ENCODE results near the gene RBM47. TPM values are rescaled to one million over a fixed set of nuclear protein-coding genes. Genes with fewer than 3 reads are reported as not detected.

RBM47 gene
- total RNA-seq, 1 donor from 2014 or later: 0.98 TPM

GRCh38 chr4:40389986-40390385 lies 239.7 kb downstream of the RBM47 start:
- no peaks in the 10 kb centered on the region for H3K4me1 Mint-ChIP-seq (ENCODE audit: low read depth, unreplicated experiment)
- no peak overlapping the region for H3K27ac Mint-ChIP-seq (ENCODE audit: unreplicated experiment)

GRCh38 chr4:40388239-40388638 lies 241.4 kb downstream of the RBM47 start:
- H3K27ac Mint-ChIP-seq (ENCODE audit: unreplicated experiment): no peak overlapping the region

More at GRCh38 chr4:40389986-40390385, 239.7 kb downstream of the RBM47 start:
- H3K27me3 Mint-ChIP-seq (ENCODE audit: unreplicated experiment): peaks cover 2% of the 10 kb centered on the region
- H3K36me3 Mint-ChIP-seq (ENCODE audit: unreplicated experiment): no peaks in the 10 kb centered on the region
- H3K9me3 Mint-ChIP-seq (ENCODE audit: unreplicated experiment): no peaks in the 10 kb centered on the region
- no peak for TF ChIP-seq CTCF (IDR thresholded peaks at IDR 0.05; ENCODE audit: partially characterized antibody, unreplicated experiment)
- DNase-seq: no peak
- H3K4me3 Mint-ChIP-seq (ENCODE audit: unreplicated experiment): no peak overlapping the region

GRCh38 chr4:40380647-40381046 lies 249.0 kb downstream of the RBM47 start:
- Mint-ChIP-seq H3K4me1 (ENCODE audit: low read depth, unreplicated experiment) (no peaks in the 10 kb centered on the region), H3K36me3 (ENCODE audit: unreplicated experiment) (no peaks in the 10 kb centered on the region), H3K27me3 (ENCODE audit: unreplicated experiment) (no peaks in the 10 kb centered on the region), H3K27ac (ENCODE audit: unreplicated experiment) (no peak overlapping the region), H3K4me3 (ENCODE audit: unreplicated experiment) (no peak overlapping the region), H3K9me3 (ENCODE audit: unreplicated experiment) (no peaks in the 10 kb centered on the region)
- no peak for DNase-seq
- no peak for TF ChIP-seq CTCF (IDR thresholded peaks at IDR 0.05; ENCODE audit: partially characterized antibody, unreplicated experiment)

More at GRCh38 chr4:40388239-40388638, 241.4 kb downstream of the RBM47 start:
- Mint-ChIP-seq H3K27me3 (ENCODE audit: unreplicated experiment) (no peaks in the 10 kb centered on the region), H3K9me3 (ENCODE audit: unreplicated experiment) (no peaks in the 10 kb centered on the region), H3K4me1 (ENCODE audit: low read depth, unreplicated experiment) (no peaks in the 10 kb centered on the region), H3K4me3 (ENCODE audit: unreplicated experiment) (no peak overlapping the region), H3K36me3 (ENCODE audit: unreplicated experiment) (no peaks in the 10 kb centered on the region)
- TF ChIP-seq CTCF (IDR thresholded peaks at IDR 0.05; ENCODE audit: partially characterized antibody, unreplicated experiment): no peak
- DNase-seq: no peak

GRCh38 chr4:40379248-40379647 lies 250.4 kb downstream of the RBM47 start:
- Mint-ChIP-seq H3K27ac (ENCODE audit: unreplicated experiment) (no peak overlapping the region), H3K4me1 (ENCODE audit: low read depth, unreplicated experiment) (no peaks in the 10 kb centered on the region), H3K4me3 (ENCODE audit: unreplicated experiment) (no peak overlapping the region), H3K9me3 (ENCODE audit: unreplicated experiment) (no peaks in the 10 kb centered on the region), H3K27me3 (ENCODE audit: unreplicated experiment) (no peaks in the 10 kb centered on the region), H3K36me3 (ENCODE audit: unreplicated experiment) (no peaks in the 10 kb centered on the region)
- no peak for TF ChIP-seq CTCF (IDR thresholded peaks at IDR 0.05; ENCODE audit: partially characterized antibody, unreplicated experiment)
- no peak for DNase-seq

- no peaks in the 10 kb centered on the region for H3K4me1 Mint-ChIP-seq (ENCODE audit: low read depth, unreplicated experiment)
- no peaks in the 10 kb centered on the region for H3K36me3 Mint-ChIP-seq (ENCODE audit: unreplicated experiment)
- no peak for DNase-seq
- H3K27me3 Mint-ChIP-seq (ENCODE audit: unreplicated experiment): no peaks in the 10 kb centered on the region
- TF ChIP-seq CTCF (IDR thresholded peaks at IDR 0.05; ENCODE audit: partially characterized antibody, unreplicated experiment): no peak
- H3K27ac Mint-ChIP-seq (ENCODE audit: unreplicated experiment): no peak overlapping the region
- no peaks in the 10 kb centered on the region for H3K9me3 Mint-ChIP-seq (ENCODE audit: unreplicated experiment)
- no peak overlapping the region for H3K4me3 Mint-ChIP-seq (ENCODE audit: unreplicated experiment)
Observed at GRCh38 chr4:40378619-40379018, 251.0 kb downstream of the RBM47 start.

Data from glutamatergic neuron (in vitro differentiated cells).